NCI-H146 treated with DMSO at 0.1 percent for 48 hours (cell line): ENCODE data around the gene RAVER1.

ENCODE experiments used
- DNase-seq: peaks from one replicate; lab custom pipeline; 2025; ENCODE audit not compliant: unreplicated experiment; lab: John Stamatoyannopoulos, UW

The RAVER1 gene

GRCh38 chr19:10270616-10271394 is 62.5 kb downstream of the RAVER1 start, which contains the start of gene ICAM1:
Gene ICAM1 (plus strand): TSS chr19:10271120. CDS start chr19:10271160, 40 bp downstream.
- peak; percentile 52 for DNase-seq

- DNase-seq = no peak
These were observed 63.1 kb downstream of the RAVER1 start for GRCh38 chr19:10270180-10270615.

- DNase-seq = peak; percentile 46
These were observed 63.8 kb downstream of the RAVER1 start for GRCh38 chr19:10269333-10270179.

- DNase-seq = no peak
These were observed 65.3 kb downstream of the RAVER1 start for GRCh38 chr19:10268071-10268470.

- DNase-seq = no peak
These were observed 66.6 kb downstream of the RAVER1 start for GRCh38 chr19:10266706-10267105.
